Activated T-cell treated with anti-CD3 and anti-CD28 coated beads, Interleukin-2, amount 50 U/mL, for 4 hours (primary cell): Measurements from ENCODE around the gene ZBTB16. TPM values are rescaled to one million over a fixed set of nuclear protein-coding genes. Genes with fewer than 3 reads are reported as not detected.

Source experiments
- ATAC-seq, 2 donors: fragments of 200-7000 bp; cut with Tn5 transposase; one replicate each; pipeline ENCODE4 v1.10.0; 2021
- DNase-seq: peaks from one replicate; pipeline ENCODE4 v3.0.0-alpha.2; 2020
- H3K27me3 Mint-ChIP-seq: one replicate; pipeline ENCODE4 v1.8.0; 2021; ENCODE audit warnings: low read depth, mixed read lengths
- H3K36me3 Mint-ChIP-seq: one replicate; pipeline ENCODE4 v1.8.0; 2022; ENCODE audit warnings: mixed read lengths; ENCODE audit not compliant: insufficient read depth
- H3K4me1 Mint-ChIP-seq: one replicate; pipeline ENCODE4 v1.8.0; 2021; ENCODE audit warnings: low read depth, mixed read lengths
- H3K4me3 Mint-ChIP-seq: one replicate; pipeline ENCODE4 v1.8.0; 2021; ENCODE audit warnings: mild to moderate bottlenecking, moderate library complexity, mixed read lengths
- H3K9me3 Mint-ChIP-seq: one replicate; pipeline ENCODE4 v1.8.0; 2021; ENCODE audit warnings: mixed read lengths
- total RNA-seq, 3 donors: library from RNA; stranded (reverse); gene quantifications; one replicate each; pipeline ENCODE4 v1.2.1, GENCODE V29; 2021

Gene ZBTB16
- total RNA-seq, 3 donors from 2014 or later = 3.4 to 4.4 (median 4.1) TPM

GRCh38 chr11:114163830-114164401 lies 104.4 kb downstream of the ZBTB16 start:
- Mint-ChIP-seq H3K4me3 (no peak overlapping the region), H3K27me3 (no peaks in the 10 kb centered on the region), H3K4me1 (peaks cover 92% of the 10 kb centered on the region), H3K36me3 (no peaks in the 10 kb centered on the region), H3K9me3 (no peaks in the 10 kb centered on the region)
- DNase-seq = no peak
- no peak for ATAC-seq

GRCh38 chr11:114164546-114164945 lies 105.0 kb downstream of the ZBTB16 start:
- Mint-ChIP-seq H3K9me3 (no peaks in the 10 kb centered on the region), H3K4me1 (peaks cover 92% of the 10 kb centered on the region), H3K27me3 (no peaks in the 10 kb centered on the region), H3K4me3 (no peak overlapping the region), H3K36me3 (no peaks in the 10 kb centered on the region)
- ATAC-seq (no peak), DNase-seq (no peak)

- Mint-ChIP-seq H3K27me3 (no peaks in the 10 kb centered on the region), H3K4me1 (peaks cover 92% of the 10 kb centered on the region), H3K9me3 (no peaks in the 10 kb centered on the region), H3K4me3 (no peak overlapping the region), H3K36me3 (no peaks in the 10 kb centered on the region)
- ATAC-seq (no peak), DNase-seq (no peak)
These were observed 106.1 kb downstream of the ZBTB16 start for GRCh38 chr11:114165326-114166230.

- H3K4me1 Mint-ChIP-seq = peaks cover 90% of the 10 kb centered on the region
- no peaks in the 10 kb centered on the region for H3K36me3 Mint-ChIP-seq
- DNase-seq = no peak
- H3K9me3 Mint-ChIP-seq = no peaks in the 10 kb centered on the region
- no peaks in the 10 kb centered on the region for H3K27me3 Mint-ChIP-seq
- no peak overlapping the region for H3K4me3 Mint-ChIP-seq
- no peak for ATAC-seq
These were observed 106.9 kb downstream of the ZBTB16 start for GRCh38 chr11:114166362-114166761.

- Mint-ChIP-seq H3K36me3 (no peaks in the 10 kb centered on the region), H3K27me3 (no peaks in the 10 kb centered on the region), H3K4me1 (peaks cover 90% of the 10 kb centered on the region), H3K9me3 (no peaks in the 10 kb centered on the region), H3K4me3 (peak overlapping the region; percentile 49)
- DNase-seq = no peak
- peak; percentile 47 to 64 for ATAC-seq
These were observed 107.4 kb downstream of the ZBTB16 start for GRCh38 chr11:114166897-114167323.

GRCh38 chr11:114167355-114167754 lies 107.8 kb downstream of the ZBTB16 start:
- H3K9me3 Mint-ChIP-seq = no peaks in the 10 kb centered on the region
- peak overlapping the region; percentile 49 for H3K4me3 Mint-ChIP-seq
- H3K4me1 Mint-ChIP-seq = peaks cover 90% of the 10 kb centered on the region
- H3K36me3 Mint-ChIP-seq = no peaks in the 10 kb centered on the region
- ATAC-seq (no peak), DNase-seq (no peak)
- H3K27me3 Mint-ChIP-seq = no peaks in the 10 kb centered on the region

DNA sequence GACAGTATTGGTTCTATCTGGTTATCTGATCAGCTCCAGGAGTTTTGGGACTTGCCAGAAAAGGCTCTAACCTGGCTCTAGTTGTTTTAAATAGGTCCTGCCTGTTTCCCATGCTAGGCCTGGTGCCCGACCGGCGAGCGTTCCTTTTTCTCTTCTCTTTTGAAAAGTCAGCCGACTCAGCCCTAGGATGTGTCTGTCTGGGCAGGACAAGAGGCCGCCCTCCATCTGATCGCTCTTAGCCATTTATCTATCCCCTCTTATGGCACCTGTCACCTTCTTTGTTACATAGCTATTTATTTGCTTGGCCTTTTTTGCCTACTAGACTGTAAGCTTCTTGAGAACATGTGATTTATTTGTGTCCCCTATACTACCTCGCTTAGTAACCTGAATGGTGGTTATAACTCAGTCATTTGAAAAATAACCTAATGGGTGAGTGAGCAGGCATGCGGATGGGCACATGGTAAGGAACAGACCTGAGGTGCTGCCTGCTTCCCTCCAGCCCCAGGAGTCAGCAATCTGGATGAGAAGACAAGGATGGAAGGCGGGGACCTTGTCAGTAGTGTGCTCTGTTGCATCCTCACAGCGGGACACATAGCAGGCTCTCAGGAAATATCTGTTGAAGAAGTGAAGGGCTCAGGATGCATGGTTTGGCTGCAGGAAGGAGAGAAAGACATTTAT lies 108.4 kb downstream of the ZBTB16 start:
- H3K9me3 Mint-ChIP-seq = no peaks in the 10 kb centered on the region
- DNase-seq (no peak), ATAC-seq (no peak)
- no peaks in the 10 kb centered on the region for H3K36me3 Mint-ChIP-seq
- peak overlapping the region; percentile 49 for H3K4me3 Mint-ChIP-seq
- H3K4me1 Mint-ChIP-seq = peaks cover 91% of the 10 kb centered on the region
- no peaks in the 10 kb centered on the region for H3K27me3 Mint-ChIP-seq

DNA sequence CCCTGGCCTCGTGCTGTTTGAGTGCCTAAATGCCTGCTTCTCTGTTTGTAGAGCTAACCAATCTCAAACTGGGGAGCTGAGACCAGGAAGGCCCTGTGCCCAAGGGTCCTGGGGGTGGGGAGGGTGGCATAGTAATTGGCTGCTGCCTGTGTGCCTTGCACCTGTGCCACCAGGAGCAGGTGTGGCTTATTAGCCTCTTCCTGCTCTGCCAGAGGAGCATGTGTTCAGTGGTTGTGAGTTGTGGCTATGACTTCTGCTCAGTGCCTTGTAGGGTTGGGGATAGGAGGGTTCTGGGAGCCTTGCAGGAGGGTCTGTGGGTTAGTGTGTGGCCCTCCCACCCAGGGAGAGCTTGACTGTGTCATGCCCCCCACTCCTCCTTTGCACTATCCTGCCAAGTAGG lies 109.2 kb downstream of the ZBTB16 start:
- Mint-ChIP-seq H3K27me3 (no peaks in the 10 kb centered on the region), H3K36me3 (no peaks in the 10 kb centered on the region), H3K4me1 (peaks cover 93% of the 10 kb centered on the region), H3K4me3 (no peak overlapping the region), H3K9me3 (no peaks in the 10 kb centered on the region)
- no peak for ATAC-seq
- no peak for DNase-seq

DNA sequence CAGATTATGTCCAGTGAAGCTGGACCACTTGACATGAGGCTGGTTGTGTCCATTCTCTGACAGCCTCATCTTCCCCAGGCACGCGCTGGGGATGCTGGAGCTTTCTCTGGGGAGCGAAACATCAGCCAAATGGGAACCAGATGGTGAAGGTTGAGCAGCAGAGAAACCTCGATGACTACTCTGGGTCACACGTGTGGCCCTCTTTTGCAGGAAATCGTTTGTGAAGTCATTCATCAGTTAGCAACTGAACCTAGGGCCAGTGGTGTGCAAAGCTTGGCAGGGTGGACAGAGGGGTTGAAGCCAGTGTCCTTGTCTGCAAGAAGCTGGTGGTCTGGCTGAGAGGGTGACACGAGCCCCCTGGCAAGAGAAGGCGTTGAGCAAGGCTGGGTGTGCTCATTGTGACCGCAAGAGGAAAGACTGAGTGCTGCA lies 109.8 kb downstream of the ZBTB16 start:
- Mint-ChIP-seq H3K9me3 (no peaks in the 10 kb centered on the region), H3K27me3 (no peaks in the 10 kb centered on the region), H3K4me1 (peaks cover 96% of the 10 kb centered on the region), H3K4me3 (no peak overlapping the region), H3K36me3 (no peaks in the 10 kb centered on the region)
- DNase-seq (no peak), ATAC-seq (no peak)

DNA sequence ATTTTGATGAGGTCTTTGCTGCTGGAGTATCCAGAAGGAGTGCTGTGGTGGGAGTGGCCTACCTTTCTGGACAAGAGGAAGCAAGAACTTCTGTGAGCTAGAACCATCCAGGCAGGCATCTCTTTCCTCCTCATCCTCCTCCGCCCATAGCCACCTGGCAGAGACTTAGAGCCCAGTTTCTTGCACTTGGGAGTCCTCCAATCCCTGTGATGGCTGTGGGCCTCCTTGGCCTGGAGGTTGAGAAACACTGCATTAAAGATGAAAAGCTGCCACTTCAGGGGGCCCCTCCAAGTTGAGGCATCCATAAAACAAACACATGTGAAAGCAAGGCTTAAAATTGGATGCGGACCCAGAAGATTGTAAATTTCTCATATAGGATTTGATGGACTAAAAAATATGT lies 110.3 kb downstream of the ZBTB16 start:
- Mint-ChIP-seq H3K4me1 (peaks cover 95% of the 10 kb centered on the region), H3K4me3 (no peak overlapping the region), H3K27me3 (no peaks in the 10 kb centered on the region), H3K9me3 (no peaks in the 10 kb centered on the region), H3K36me3 (no peaks in the 10 kb centered on the region)
- DNase-seq (no peak), ATAC-seq (no peak)

DNA sequence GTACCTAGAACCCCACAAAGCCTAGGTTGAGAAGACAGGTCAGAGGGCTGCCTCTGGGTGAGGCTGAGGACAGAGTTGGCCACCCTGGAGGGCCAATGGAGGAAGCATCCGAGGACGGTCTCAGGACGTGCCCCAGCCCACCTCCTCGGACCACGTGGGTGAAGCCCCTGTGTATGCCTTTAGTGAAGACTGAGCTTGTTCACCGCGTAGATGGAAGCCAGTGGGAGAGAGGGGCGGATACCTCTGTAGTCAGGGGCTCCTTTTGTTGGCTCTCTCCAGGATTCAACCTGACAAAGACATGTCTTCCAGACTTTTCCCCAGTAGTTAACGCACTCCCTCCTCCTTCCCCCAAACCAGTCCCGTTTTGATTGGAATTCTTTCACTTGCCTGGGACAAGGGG lies 110.7 kb downstream of the ZBTB16 start:
- Mint-ChIP-seq H3K4me3 (no peak overlapping the region), H3K36me3 (no peaks in the 10 kb centered on the region), H3K9me3 (no peaks in the 10 kb centered on the region), H3K27me3 (no peaks in the 10 kb centered on the region), H3K4me1 (peaks cover 96% of the 10 kb centered on the region)
- DNase-seq (no peak), ATAC-seq (no peak)

GRCh38 chr11:114171257-114172054 lies 111.9 kb downstream of the ZBTB16 start:
- peaks cover 91% of the 10 kb centered on the region for H3K4me1 Mint-ChIP-seq
- H3K36me3 Mint-ChIP-seq = no peaks in the 10 kb centered on the region
- no peak for ATAC-seq
- no peaks in the 10 kb centered on the region for H3K27me3 Mint-ChIP-seq
- no peaks in the 10 kb centered on the region for H3K9me3 Mint-ChIP-seq
- no peak for DNase-seq
- H3K4me3 Mint-ChIP-seq = no peak overlapping the region

DNA sequence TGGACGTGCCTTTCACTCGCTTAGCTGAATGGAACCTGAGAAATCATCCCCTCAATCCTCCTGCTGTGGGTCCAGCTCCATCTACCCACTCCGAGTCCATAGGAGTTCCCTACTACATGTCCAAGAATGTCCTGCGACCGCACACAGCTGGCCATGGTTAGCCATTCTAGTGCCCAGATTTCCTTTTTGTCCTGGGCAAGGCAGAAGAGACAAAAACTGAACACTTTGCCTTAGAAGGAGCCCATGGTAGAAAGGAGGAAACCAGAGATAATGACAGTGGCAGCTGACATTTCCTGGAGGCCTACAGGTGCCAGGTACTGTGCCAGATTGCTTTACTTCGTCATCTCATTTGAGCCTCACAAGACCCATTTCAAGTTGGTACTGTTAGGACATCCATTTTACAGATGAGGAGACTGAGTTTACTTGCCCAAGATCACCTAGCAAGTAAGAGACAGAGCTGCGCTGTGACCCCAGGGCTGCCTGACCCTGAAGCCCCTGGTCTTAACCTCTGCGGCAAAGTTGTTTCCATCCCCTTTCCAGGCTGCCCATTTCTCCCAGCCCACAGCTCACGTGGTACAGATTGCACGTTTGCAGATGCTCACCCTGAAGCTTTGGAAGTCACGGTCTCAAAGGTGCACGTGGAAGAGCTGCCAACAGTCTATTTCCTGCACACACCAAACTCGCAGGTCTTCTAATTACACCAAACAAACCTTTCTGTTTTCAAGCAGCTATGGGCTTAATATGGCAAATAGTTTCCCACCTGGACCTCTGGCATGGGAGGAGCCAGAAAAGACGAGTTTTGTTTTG lies 112.7 kb downstream of the ZBTB16 start:
- H3K9me3 Mint-ChIP-seq = no peaks in the 10 kb centered on the region
- H3K4me3 Mint-ChIP-seq = peak overlapping the region; percentile 17
- peak; percentile 31 to 37 for ATAC-seq
- peaks cover 83% of the 10 kb centered on the region for H3K4me1 Mint-ChIP-seq
- H3K27me3 Mint-ChIP-seq = no peaks in the 10 kb centered on the region
- no peak for DNase-seq
- no peaks in the 10 kb centered on the region for H3K36me3 Mint-ChIP-seq
